GM08714 (cell line): ENCODE measurements around the gene PHC3.

Experiments
- H3K4me3 ChIP-seq: fragments of 200-500 bp; sonication (Bioruptor generic); 2 replicates; pipeline ENCODE4 v1.5.1; 2014; ENCODE audit warnings: mild to moderate bottlenecking, low read length, inconsistent platforms
- ZNF274 ChIP-seq: IDR thresholded peaks from 2 replicates; pipeline ENCODE4 v1.6.1; 2012; ENCODE audit warnings: mild to moderate bottlenecking, low read depth, low read length

The PHC3 gene

GRCh38 chr3:170038434-170039110 is 143.0 kb downstream of the PHC3 start:
- no peak for TF ChIP-seq ZNF274
- peak overlapping the region; percentile 70; the same call in 1 of the 2 replicates for H3K4me3 ChIP-seq
